NCI-H345 treated with DMSO at 0.1 percent for 48 hours (cell line): Measurements from ENCODE around the gene SIGLEC15.
"Not testable (repeated sequence)": the region's sequence is repeated elsewhere in the genome, so short reads cannot be mapped to it uniquely, and the experiment has no call there.

Experiments
- DNase-seq: peaks from one replicate; lab custom pipeline; 2025; ENCODE audit not compliant: unreplicated experiment; lab: John Stamatoyannopoulos, UW

Gene SIGLEC15

GRCh38 chr18:45825258-45826044 is at the start of gene SIGLEC15:
TSS of gene SIGLEC15 (plus strand) at chr18:45825675. CDS start at chr18:45825729, 54 bp downstream.
- no peak for DNase-seq

DNA sequence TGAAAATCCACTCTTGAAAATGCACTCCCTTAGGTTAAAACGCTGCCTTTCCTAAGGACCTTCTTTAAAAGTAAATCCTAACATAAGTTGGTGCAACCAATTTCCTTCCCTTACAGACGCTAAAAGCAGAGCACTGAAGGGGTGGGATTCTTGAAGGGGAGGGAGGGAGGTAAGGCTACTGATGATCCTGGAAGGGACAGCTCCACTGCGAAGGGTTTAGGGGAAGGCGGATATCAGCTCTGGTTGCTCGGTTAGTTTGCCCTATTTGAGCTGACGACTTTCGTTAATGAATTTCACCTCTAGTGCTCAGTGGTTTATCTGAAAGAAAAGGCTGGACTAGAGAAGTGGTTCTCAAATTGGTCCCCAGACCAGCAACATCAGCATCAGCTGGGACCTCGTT is 49.7 kb upstream of the SIGLEC15 start:
- DNase-seq, result no peak

- DNase-seq, result no peak
These were observed 48.1 kb upstream of the SIGLEC15 start for GRCh38 chr18:45777393-45777792.

DNA sequence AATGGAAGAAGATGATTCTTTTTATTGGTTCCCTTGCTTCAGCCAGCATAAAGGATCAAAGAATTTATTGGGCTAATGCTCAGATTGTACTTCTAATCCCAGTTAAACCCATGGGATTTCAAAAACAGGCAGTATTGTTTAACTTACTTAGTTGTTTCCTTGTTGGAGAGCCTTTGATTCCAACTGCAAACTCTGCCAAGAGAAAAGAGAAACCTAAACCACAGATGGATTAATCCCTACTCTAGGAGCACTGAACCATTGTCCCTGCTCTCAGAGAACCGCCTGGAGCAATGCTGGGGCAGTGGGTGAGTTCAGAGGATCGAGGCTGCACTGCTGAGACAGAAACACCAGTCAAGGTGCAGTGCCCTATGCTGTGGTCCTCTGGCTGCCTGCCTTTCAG is 44.9 kb upstream of the SIGLEC15 start:
- DNase-seq, result no peak

DNA sequence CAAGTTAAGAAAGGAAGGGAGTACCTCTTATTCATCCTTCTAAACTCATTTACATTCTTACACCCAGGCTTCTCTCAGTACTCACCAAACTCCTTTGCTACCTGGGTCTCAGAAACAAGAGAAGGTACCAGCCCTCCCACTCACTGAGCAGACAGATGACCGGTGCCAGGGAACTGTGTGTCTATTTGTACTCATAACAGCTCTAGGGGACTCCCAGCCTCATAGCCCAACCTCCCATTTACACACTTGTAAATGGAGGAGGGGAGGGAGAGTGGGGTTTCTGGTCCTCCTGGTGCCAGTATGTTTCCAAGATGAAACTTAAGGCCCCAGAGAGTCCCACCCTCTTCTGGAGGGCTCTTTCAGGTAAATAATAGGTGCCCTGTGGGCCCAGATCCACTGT is 42.8 kb upstream of the SIGLEC15 start:
- no peak for DNase-seq

DNA sequence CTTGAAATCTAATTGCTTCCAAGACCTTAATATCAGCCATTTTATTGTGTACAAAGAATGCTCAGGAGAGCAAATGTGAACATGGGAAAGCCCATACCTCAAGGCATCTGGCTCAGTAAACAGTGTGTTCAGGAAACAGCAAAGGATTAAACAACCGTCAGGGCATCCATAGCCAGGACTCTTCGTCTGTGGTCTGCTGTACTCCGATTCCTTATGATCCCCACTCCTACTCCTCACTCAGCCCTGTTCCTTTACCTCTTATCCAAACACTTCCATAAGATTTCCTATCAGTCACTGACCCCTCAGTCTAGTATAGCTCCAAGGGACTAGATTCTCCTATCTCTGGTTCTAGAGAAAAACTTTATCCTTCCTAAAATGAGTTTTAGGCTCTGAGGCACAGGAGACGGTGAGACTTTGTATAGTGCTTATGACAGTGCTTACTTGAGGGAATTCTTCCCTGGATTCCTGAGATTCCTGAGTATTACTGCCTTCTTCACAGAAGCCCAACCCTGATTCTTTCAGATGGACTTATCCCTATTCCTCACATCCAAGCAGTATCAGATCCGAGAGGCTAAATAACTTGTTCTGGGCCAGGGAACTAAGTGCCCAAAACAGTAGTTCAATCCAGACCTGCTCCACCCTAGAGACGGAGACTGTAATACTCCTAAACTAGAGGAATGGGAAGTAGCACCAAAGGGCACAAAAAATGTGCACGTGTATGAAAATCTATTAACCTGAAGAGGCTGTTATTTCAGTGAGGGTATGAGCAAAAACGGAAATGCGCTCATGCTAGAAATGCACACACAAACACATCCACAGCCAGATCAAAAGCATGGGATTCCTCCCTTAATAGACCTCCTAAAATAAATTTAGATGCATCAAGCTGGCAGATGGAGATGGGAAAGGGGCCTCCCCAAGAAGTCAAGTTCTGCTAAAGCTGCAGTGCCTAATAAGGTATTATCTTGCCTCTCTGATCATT is 42.1 kb upstream of the SIGLEC15 start:
- no peak for DNase-seq

DNA sequence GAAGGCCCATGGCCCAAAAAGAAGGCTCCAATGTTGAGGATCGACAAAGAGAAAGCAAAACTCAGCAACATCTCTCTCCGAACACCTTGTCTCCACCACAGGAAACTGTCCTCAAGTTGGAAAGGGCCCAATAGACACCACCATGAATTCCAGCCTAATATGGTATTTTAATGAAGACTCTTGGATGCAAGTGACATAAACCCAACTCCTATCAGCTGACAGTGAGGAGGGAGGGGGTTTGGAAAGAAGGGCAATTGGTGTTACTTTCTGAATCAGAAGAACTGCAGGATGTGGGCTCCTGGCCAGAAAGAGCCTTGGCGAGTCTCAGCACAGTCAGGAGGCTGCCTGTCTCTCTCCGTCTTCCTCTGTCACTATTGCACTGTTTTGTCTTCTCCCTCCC is 40.3 kb upstream of the SIGLEC15 start:
- no peak for DNase-seq

DNA sequence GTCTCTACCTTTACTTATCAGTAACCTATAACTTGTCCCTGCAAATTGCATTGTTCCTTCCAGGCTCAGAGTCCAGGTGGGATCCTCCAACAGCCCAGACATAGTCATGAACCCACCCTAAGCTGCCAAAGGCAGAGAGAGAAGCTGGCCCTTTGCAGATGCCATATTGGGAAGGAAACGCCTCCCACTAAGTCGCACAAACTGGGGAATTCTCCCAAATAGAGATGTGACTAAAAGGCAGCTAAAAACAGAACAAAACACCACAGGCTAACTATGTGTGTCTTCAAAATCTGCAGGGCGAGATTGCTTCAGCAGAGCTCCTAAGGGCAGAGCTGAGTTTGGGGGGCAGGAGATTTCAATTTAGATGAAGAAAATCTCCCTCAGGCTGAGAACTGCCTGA is 38.5 kb upstream of the SIGLEC15 start:
- DNase-seq, result no peak

- DNase-seq, result no peak
These were observed 38.1 kb upstream of the SIGLEC15 start for GRCh38 chr18:45787346-45787745.

- DNase-seq, result no peak
These were observed 36.6 kb upstream of the SIGLEC15 start for GRCh38 chr18:45788861-45789260.

DNA sequence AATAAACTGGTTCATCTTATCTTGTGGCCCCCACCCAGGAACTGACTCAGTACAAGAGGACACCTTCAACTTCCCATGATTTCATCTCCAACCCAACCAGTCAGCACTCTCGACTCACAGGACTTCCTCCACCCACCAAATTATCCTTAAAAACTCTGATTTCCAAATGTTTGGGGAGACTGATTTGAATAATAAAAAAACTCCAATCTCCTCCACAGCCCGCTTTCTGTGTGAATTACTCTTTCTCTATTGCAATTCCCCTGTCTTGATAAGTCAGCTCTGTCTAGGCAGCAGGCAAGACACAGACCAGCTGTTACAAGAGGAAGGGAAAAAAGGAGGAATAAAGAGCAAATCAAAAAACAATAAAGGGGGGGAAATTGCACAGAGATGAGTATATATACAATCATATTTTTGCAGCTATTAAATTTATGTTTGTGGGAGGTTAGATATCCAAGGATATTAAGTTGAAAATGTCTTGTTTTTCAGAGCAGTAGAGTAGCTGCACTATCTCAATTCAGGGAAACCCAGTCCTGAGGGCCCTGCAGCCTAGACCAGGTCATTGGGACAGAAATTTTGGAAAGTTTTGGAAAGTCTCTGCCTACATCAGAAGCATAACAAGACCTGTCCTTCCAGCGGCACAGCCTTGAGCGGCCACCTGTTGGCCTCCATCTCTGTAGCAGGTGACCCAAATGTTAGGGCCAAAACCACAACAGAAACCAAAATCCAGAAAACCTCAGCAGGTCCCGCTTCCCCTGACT is 32.8 kb upstream of the SIGLEC15 start:
- DNase-seq, result no peak

DNA sequence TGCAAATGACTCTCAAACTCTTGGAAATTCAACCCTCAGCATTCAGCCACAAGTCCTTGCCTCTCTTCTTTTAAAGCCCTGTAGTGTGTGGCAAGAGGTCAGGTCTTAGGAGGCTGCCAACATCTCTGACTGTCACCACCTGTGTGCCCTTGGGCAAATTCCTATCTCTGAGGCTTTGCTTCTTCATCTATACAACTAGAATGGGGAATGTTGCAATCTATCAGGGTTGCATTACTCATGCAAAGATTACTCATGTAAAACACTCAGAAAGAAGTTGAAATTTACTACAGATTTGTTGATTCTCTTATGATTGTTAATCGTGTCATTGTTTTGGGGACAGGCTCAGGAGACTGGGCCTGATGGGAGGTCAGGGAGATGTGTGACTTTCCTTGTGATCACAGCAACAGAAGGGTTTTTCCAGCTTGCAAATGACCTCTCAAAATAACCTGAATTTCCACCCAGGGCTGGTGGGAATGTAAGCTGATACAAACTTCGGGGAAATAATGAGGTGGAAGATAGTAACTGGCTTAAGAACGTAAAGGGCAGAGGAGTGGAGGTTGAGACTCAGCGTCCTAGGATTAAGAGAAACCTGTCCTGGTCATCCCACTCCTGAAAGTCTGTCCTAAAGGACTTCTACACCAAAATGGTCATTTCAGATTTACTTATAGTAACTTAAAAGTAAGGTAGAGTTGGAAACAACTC is 32.1 kb upstream of the SIGLEC15 start:
- DNase-seq, result no peak

GRCh38 chr18:45801416-45802004 is 24.0 kb upstream of the SIGLEC15 start:
- no peak for DNase-seq

- no peak for DNase-seq
These were observed 22.5 kb upstream of the SIGLEC15 start for GRCh38 chr18:45802814-45803492.

DNA sequence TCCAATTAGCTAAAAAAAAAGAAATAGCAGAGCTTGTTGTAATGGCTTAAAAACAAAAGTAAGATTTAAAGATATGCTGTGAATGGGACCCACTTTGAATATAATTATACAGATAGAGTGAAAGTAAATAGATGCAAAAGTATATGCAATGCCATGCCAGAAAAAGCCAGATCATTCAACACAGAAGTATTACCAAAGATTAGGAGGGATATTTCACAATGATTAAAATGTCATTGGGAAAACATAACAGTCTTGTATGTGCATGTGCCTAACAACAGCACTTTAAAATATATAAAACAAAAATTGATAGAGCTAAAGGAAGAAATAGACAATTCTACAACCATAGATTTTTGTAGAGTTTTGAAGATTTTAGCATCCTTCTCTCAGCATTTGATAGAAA is 19.9 kb upstream of the SIGLEC15 start:
- DNase-seq, result no peak

GRCh38 chr18:45806226-45806625 is 19.2 kb upstream of the SIGLEC15 start:
- DNase-seq, result no peak

- peak; percentile 17 for DNase-seq
These were observed 18.3 kb upstream of the SIGLEC15 start for GRCh38 chr18:45807144-45807543.

DNA sequence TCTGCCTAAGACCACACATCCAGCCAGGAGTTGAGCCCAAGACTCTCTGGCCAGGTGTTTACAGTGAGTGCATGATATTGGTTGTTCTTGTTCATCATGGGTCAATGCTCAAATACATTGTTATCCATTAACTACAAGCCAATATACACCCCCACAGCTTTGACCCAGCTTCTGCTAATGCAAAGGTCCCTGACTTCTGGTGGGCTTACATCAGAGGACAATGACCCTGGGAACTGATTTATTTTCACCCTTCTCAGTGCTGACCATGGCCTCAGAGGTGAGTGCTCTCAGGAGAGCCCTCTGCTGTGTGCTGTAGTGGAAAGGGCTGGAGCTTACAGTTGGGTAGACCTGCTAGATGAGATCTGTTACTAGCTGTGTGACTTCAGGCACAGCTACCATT is 10.7 kb upstream of the SIGLEC15 start:
- DNase-seq, result not testable (repeated sequence)

- DNase-seq, result no peak
These were observed 7.9 kb upstream of the SIGLEC15 start for GRCh38 chr18:45817543-45817942.

GRCh38 chr18:45818765-45819164 is 6.7 kb upstream of the SIGLEC15 start:
- DNase-seq, result not testable (repeated sequence)
